GM21528 (cell line): ENCODE data around the gene SORL1.
A peak's percentile ranks its signal among the peaks of the same experiment; 100 is the strongest.

Source experiments
- ATAC-seq: cut with Tn5 transposase; IDR thresholded peaks from one replicate; pipeline ENCODE4 v1.9.1; 2021; ENCODE audit warnings: mild to moderate bottlenecking, moderate library complexity; ENCODE audit not compliant: unreplicated experiment, low FRiP score

The SORL1 gene

DNA sequence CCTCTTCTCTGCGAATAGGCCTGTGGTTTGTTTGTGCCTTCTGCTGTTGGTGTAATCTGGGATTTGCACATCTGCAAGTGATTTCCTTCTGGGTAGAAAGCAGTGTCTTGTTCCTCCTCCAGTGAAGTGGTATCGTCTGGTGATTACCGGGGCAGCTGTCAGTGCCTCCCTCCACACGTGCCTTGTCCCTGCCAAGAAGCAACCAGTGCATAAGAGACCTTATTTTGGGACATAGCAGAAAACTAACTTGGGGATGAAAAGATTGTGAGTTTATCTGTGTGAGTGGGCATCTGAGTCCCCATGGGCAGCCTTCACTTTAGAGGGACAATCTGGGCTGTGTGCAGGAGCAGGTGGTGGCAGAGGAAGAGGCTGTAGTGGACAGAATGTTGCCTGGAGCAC lies 72.1 kb downstream of the SORL1 start:
- ATAC-seq: no peak

DNA sequence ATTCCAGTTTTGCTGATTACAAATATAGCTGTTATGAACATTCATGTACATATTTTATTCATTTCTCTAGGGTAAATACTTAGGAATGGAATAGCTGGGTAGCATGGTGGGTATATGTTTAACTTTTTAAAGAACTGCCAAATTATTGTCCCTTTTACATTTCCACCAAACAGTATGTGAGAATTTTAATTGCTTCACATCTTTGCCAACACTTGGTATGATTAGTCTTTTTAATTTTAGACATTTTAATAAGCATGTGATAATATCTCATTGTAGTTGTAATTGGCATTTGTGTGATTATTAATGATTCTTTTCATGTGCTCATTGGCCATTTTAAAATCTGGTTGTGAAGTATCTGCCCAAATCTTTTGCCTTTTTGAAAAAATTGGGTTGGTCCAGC lies 73.3 kb downstream of the SORL1 start:
- no peak for ATAC-seq

- ATAC-seq: no peak
Observed at GRCh38 chr11:121530257-121530656, 78.1 kb downstream of the SORL1 start.

DNA sequence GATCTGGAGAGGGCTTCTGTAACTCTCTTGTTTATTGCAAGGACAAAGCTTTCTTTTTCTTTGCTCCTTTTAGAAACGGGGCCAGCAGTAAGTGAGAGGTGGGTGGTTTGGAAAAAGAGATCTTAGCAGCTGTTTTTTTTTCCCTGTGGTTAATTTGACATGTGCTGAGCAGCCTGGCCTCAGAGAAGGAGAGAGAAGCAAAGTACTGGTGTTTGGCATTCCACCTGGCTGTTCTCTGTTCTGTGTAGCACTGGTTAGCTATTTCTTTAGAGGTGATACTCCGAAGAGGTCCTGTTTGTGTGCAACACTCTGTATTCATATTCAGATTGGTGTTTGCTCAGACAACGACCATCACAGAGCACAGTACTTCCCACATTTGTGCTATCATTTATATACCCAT lies 81.5 kb downstream of the SORL1 start:
- no peak for ATAC-seq

GRCh38 chr11:121534131-121535093 lies 82.3 kb downstream of the SORL1 start:
- no peak for ATAC-seq

GRCh38 chr11:121535129-121535796 lies 83.1 kb downstream of the SORL1 start:
- ATAC-seq: no peak

DNA sequence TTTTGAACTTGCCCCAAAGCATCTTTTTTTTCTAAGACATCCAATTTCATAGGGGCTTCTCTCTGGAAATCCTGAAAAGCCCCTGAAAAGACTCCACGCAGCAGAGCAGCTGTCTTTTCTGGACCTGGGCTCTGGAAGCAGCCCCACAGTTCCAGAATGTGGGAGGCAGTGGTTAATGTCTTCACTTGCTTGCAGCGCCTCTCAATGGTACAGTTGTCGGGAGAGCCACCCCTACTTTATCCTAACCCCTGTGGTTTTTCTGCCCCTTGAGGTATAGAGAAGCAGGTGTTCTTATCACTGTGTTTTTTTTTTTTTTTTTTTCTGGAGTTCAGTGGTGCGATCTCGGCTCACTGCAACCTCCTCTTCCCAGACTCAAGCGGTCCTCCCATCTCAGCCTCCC lies 84.0 kb downstream of the SORL1 start:
- ATAC-seq: no peak

GRCh38 chr11:121538054-121538453 lies 85.9 kb downstream of the SORL1 start:
- ATAC-seq: peak; percentile 76

- ATAC-seq: no peak
Observed at GRCh38 chr11:121539000-121539399, 86.9 kb downstream of the SORL1 start.

- ATAC-seq: no peak
Observed at GRCh38 chr11:121540627-121541026, 88.5 kb downstream of the SORL1 start.

- no peak for ATAC-seq
Observed at GRCh38 chr11:121543836-121544380, 91.8 kb downstream of the SORL1 start.

DNA sequence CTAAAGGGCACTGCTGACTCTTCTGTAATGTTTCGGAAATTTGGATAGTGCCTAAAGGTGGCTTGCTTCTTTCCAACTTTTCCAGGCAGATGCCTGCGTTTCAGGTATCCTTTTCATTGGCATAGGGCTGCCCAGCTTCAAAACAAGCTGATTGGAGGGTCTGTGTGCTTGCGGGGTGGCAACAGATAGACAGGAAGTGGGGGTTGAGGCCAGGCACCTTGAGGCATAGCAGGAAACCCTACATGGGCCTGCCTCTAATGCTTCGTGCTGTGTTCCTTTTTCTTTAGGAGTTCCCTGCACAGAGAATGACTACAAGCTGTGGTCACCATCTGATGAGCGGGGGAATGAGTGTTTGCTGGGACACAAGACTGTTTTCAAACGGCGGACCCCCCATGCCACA lies 92.8 kb downstream of the SORL1 start:
- no peak for ATAC-seq

DNA sequence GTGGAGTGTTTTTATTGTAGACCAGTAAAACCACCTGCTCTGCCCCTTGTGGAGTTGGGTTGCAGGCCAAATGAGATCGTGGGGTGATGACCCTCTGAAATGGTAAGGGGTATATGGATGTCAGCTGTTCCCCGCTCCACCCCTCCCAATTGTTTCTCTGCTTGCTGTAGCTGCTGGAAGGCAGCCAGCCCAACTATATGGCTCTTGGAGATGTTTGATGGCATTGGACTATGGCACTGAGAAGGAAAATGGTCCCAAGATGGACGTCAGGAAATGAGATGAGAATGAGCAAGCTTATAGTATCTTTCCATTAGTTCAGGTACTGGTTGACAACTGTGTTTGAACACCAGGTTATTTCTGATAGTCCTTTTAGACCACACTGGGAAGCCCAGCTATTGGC lies 95.5 kb downstream of the SORL1 start:
- ATAC-seq: no peak

- ATAC-seq: no peak
Observed at GRCh38 chr11:121550247-121551030, 98.3 kb downstream of the SORL1 start.

DNA sequence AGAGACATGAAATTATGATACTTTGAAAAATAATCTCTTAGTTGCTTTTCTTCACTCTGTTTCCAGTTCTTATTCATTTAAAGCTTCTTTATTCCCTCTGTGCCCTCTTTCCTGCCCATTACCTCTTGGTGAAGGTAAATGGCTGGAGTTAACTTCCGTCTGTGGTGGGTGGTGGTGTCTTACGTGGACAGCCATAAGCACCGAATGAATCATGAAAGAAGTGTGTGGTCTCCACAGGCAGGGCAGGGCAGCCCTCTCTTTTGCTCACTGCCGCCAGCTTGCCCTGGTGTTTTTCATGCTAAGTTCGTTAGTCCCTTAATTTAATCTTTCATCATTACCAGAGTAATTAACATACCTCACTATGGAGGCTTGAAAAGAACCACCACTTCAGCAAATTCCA lies 99.3 kb downstream of the SORL1 start:
- no peak for ATAC-seq

- no peak for ATAC-seq
Observed at GRCh38 chr11:121552154-121552553, 100.0 kb downstream of the SORL1 start.

GRCh38 chr11:121552644-121553043 lies 100.5 kb downstream of the SORL1 start:
- no peak for ATAC-seq

GRCh38 chr11:121553389-121553788 lies 101.3 kb downstream of the SORL1 start:
- no peak for ATAC-seq

GRCh38 chr11:121553806-121554205 lies 101.7 kb downstream of the SORL1 start:
- ATAC-seq: no peak

DNA sequence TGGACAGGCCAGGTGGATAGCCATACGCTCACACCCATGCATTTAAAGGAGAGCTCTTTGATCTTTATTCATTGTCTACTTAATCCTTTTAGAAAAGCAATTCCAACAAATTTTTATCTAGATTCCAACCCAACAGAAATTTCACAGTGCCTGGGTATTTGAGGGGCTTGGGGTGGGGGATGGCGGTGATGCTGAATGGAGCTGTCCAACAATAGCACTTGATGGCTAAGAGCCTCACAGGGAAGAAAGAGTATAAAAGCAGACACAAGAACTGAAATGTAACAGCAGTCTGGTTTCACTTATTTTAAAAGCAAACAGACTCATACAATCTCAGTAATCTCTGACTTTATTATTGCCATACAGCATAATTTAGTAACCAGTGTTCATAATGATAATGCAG lies 102.4 kb downstream of the SORL1 start:
- ATAC-seq: no peak

- no peak for ATAC-seq
Observed at GRCh38 chr11:121555121-121555520, 103.0 kb downstream of the SORL1 start.
